GM12801 (cell line): ENCODE measurements around the gene CYTH1.

Source experiments
- CTCF ChIP-seq: IDR thresholded peaks from one replicate; pipeline ENCODE4 v1.5.1; 2011; ENCODE audit warnings: control low read depth; ENCODE audit not compliant: insufficient read length; ENCODE audit errors: extremely low read depth

CYTH1 gene

GRCh38 chr17:78667741-78668640 lies 114.1 kb downstream of the CYTH1 start:
- no peak for TF ChIP-seq CTCF

DNA sequence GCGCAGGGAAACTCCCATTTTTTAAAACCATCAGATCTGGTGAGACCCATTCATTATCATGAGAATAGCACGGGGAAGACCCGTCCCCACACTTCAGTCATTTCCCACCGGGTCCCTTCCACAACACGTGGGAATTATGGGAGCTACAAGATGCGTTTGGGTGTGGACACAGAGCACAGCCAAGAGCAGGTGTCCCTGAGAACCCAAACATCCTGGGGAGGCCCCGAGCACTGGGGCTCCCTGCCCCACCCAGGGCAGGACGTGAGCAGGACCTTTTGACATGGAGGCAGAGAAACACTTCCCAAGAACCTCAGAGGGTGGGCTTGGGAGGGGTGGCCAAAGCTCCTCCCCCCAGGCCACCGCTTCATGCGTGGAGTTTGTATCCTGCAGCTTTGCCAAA lies 115.0 kb downstream of the CYTH1 start:
- no peak for TF ChIP-seq CTCF

- TF ChIP-seq CTCF: no peak
These were observed 115.8 kb downstream of the CYTH1 start for GRCh38 chr17:78665952-78666920.

DNA sequence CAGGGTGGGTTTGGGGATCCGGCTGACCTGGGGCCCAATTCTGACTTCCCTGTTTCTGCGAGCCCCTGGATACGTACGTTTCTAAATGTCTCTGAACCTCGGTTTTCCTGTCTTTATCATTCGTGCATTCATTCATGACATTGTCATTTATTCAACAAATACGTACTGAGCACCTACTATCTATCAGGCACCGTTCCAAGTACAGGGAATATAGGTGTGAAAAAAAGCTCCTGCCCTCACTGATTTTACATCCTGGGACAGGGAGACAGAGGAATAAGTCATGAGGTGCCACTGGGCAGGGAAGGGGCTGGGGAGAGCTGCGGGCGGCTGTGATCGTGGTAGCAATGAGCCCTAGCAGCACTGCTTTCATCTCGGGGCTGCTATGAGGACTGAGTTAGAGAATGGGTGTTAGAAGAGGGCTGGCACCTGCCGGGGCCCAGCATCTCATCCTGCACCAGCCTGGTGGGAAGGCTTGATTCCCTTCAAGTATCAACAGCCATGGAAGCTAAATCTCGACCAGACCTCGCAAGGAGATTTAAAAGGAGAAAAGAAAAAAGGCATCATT lies 116.6 kb downstream of the CYTH1 start:
- TF ChIP-seq CTCF: no peak

DNA sequence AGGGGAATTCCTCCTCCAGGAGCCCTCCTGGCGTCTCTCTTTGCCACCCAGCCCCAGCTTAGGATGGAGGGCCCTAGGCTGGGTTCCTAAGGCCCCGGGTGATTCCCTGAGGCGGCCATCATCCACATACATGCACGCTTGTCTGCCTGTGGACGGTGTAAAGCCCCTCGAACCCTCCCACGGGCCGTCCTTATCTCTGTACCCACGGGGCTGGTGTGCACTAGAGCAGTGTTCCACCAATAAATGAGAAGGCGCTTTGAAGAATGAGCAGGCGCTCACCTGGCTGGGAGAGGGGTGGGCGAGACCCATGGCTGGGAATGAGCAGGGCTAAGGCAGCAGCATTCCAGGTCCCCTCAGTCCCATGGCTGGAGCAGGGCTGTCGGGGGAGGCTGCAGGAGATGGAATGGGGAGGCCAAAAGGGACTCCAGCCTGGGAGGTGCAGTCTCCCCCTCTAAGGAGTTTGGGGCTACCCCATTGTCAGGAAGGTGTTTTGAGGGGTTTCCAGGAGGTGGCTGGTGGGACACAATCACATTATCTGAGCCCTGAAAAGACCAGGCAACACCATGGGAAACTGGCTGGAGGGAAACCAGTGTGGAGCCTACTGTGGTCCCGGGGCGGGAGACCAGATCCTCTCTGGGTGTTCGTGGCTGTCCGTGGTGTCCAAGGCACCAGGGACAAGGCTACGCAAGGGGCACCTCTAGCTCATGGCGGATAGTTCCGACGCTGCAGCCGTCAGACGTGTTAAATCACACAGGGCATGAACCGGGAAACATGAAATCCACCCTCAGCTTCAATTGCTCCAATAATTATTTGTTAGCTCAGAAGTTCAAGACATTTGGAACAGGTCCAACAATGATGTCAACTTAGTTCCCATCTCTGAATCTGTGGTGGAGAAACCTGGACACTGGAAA lies 117.3 kb downstream of the CYTH1 start:
- TF ChIP-seq CTCF: no peak

DNA sequence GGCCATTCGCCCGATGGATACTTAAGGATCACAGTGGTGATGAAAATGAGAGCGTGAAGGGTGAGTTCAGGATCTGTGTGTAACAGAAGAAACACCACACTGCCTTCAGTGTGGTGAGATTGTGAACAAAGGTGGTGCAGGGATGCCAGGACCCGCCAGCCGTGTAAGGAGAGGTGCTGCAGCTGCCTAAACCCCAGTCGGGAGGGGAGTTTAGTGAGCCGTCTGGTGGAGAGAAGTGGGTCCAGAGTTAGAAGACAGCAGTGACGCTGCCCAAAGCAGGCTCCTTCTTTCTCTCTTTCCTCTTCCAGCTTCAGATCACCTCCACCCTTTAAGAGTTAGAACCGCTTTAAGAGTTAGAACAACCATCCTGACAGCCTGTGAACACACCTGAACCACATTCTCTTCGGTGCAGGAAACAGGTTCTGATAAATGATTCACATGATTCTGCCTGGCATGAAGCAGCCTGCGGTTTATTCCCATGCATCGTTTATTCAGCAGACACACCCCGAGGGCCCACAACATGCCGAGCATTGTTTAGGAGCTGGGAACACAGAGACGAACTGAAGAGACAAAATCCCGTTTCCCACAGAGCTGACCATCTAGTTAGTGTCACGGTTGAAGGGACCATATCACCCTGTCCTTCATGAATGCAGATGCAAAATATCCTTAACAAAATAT lies 120.8 kb downstream of the CYTH1 start:
- TF ChIP-seq CTCF: no peak
